Measurements from ENCODE around the gene ATP2A2.

Gene ATP2A2

DNA sequence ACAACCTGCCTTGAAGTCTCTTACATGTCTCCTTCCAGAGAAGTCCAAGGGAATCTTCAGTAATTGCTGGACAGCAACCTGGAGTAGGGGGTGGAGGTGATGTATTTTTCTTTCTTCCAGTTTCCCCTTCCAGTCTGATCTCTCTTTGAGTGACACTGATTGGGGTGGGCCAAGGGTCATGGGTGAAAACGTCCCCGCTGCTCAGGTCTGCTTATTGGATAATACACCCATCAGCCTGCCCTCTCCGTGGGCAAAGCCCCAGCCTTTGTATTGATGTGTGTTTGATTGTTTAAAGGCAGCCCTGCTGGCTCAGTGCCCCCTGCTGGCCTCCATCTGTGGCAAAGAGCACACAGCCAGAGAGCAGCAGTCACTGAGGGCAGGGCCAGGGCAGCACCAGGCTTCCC is 35.7 kb upstream of the ATP2A2 start:
- no peak overlapping the region for H2AK5ac ChIP-seq (ENCODE audit: low read depth, low read length)
- H3K4me2 ChIP-seq (ENCODE audit: insufficient read depth, low read length, poor library complexity, severe bottlenecking) = no peak overlapping the region
- no peak overlapping the region for H3K18ac ChIP-seq (ENCODE audit: low read length)
- H3K27me3 ChIP-seq (ENCODE audit: control insufficient read depth in 3 of 3, insufficient read depth in 3 of 3, low read depth in 1 of 3, low read length in 3 of 3) = no peaks in the 10 kb centered on the region
- H2BK120ac ChIP-seq (ENCODE audit: low read depth, low read length) = no peak overlapping the region
- no peak overlapping the region for H3K4me3 ChIP-seq (ENCODE audit: low read length in 2 of 2)
- no peak overlapping the region for H2BK12ac ChIP-seq (ENCODE audit: low read length)
- H3K4me1 ChIP-seq (ENCODE audit: control insufficient read depth in 2 of 2, insufficient read depth in 1 of 2, low read depth in 1 of 2, low read length in 2 of 2) = peaks cover 0 to 3% of the 10 kb centered on the region in 2 donors
- H4K8ac ChIP-seq (ENCODE audit: low read depth, low read length) = no peak overlapping the region
- no peak overlapping the region for H4K91ac ChIP-seq (ENCODE audit: low read depth, low read length, poor library complexity)
- no CpG with 5 or more reads among the region's 3 CpGs for WGBS, 2 donors (ENCODE audit: extremely low coverage in 2 of 2, insufficient read length in 2 of 2, insufficient replicate concordance in 1 of 2)
- H3K9ac ChIP-seq (ENCODE audit: low read depth, low read length, poor library complexity) = no peak overlapping the region
- no peak overlapping the region for H2AFZ ChIP-seq (ENCODE audit: low read length)
- no peak for DNase-seq (ENCODE audit: low spot score)
- peaks cover 0 to 35% of the 10 kb centered on the region in 2 donors for H3K36me3 ChIP-seq (replicated peaks in 1 of 2; ENCODE audit: control insufficient read depth in 2 of 2, insufficient read depth in 2 of 2, low read length in 2 of 2)
- H2BK15ac ChIP-seq (ENCODE audit: low read length) = no peak overlapping the region
- H3K23ac ChIP-seq (ENCODE audit: low read depth, low read length, poor library complexity) = no peak overlapping the region
- no peaks in the 10 kb centered on the region for H3K79me1 ChIP-seq (ENCODE audit: low read depth, low read length)
- no peak overlapping the region for H3K27ac ChIP-seq (replicated peaks; ENCODE audit: low read length)
- H3K4ac ChIP-seq (ENCODE audit: low read length) = no peak overlapping the region
- no peak overlapping the region for H3K14ac ChIP-seq (ENCODE audit: low read length)
- H2BK5ac ChIP-seq (ENCODE audit: low read length) = no peak overlapping the region
- peaks cover 0 to 4% of the 10 kb centered on the region in 2 donors for H3K9me3 ChIP-seq (replicated peaks in 1 of 2; ENCODE audit: control insufficient read depth in 2 of 2, insufficient read depth in 1 of 2, low read depth in 1 of 2, low read length in 2 of 2)

GRCh38 chr12:110246636-110247339 is 34.3 kb upstream of the ATP2A2 start:
- WGBS, 2 donors (ENCODE audit: extremely low coverage in 2 of 2, insufficient read length in 2 of 2, insufficient replicate concordance in 1 of 2) = no CpG with 5 or more reads among the region's 4 CpGs
- Histone ChIP-seq H3K14ac (ENCODE audit: low read length) (no peak overlapping the region), H4K91ac (ENCODE audit: low read depth, low read length, poor library complexity) (no peak overlapping the region), H3K18ac (ENCODE audit: low read length) (no peak overlapping the region), H2AFZ (ENCODE audit: low read length) (no peak overlapping the region), H2BK5ac (ENCODE audit: low read length) (no peak overlapping the region), H3K4me2 (ENCODE audit: insufficient read depth, low read length, poor library complexity, severe bottlenecking) (no peak overlapping the region), H3K9ac (ENCODE audit: low read depth, low read length, poor library complexity) (no peak overlapping the region), H3K79me1 (ENCODE audit: low read depth, low read length) (no peaks in the 10 kb centered on the region), H3K4me3 (ENCODE audit: low read length in 2 of 2) (no peak overlapping the region), H2BK15ac (ENCODE audit: low read length) (no peak overlapping the region), H3K4me1 (ENCODE audit: control insufficient read depth in 2 of 2, insufficient read depth in 1 of 2, low read depth in 1 of 2, low read length in 2 of 2) (peaks cover 0 to 3% of the 10 kb centered on the region in 2 donors), H2BK120ac (ENCODE audit: low read depth, low read length) (no peak overlapping the region), H4K8ac (ENCODE audit: low read depth, low read length) (no peak overlapping the region), H3K23ac (ENCODE audit: low read depth, low read length, poor library complexity) (no peak overlapping the region), H3K4ac (ENCODE audit: low read length) (no peak overlapping the region), H3K9me3 (replicated peaks in 1 of 2; ENCODE audit: control insufficient read depth in 2 of 2, insufficient read depth in 1 of 2, low read depth in 1 of 2, low read length in 2 of 2) (peaks cover 0 to 4% of the 10 kb centered on the region in 2 donors), H2AK5ac (ENCODE audit: low read depth, low read length) (no peak overlapping the region), H3K27ac (replicated peaks; ENCODE audit: low read length) (no peak overlapping the region), H3K36me3 (replicated peaks in 1 of 2; ENCODE audit: control insufficient read depth in 2 of 2, insufficient read depth in 2 of 2, low read length in 2 of 2) (peaks cover 0 to 35% of the 10 kb centered on the region in 2 donors), H3K27me3 (ENCODE audit: control insufficient read depth in 3 of 3, insufficient read depth in 3 of 3, low read depth in 1 of 3, low read length in 3 of 3) (no peaks in the 10 kb centered on the region), H2BK12ac (ENCODE audit: low read length) (no peak overlapping the region)
- no peak for DNase-seq (ENCODE audit: low spot score)

DNA sequence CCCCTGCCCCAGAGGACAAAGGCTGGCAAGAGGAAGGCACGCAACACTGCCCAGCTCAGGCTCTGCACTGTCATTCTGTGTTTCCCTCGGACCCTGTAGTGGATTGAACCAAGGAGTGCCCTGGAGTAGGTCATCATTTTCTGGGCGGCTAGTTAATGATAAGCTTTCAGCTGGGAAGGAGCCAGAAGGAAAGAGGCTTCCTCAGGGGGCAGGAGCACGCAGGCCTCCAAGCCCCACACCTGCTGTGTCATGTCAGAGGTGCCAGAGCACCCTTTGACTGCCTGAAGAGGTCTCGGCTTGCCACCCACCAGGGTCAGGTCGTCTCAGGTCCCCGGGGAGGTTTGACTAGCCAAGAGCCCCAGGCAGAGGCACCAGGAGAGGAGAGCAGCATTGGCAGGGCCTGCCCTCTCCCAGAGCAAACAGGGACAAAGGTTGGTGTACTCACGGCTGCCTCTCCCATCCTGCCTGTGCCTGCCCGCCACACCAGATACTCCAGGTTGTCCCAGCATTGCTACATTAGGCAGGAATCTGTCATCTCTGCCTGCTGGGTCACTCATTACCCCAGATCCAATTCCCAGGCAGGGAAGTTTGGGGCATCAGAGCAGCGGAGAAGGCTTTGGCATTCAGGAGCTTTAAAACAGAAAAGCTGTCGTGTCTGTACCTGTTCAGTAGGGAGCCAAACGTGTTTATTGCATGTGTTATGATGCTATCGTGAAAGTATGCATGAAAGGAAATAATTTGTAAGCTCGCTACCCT is 33.5 kb upstream of the ATP2A2 start:
- H4K8ac ChIP-seq (ENCODE audit: low read depth, low read length) = no peak overlapping the region
- H3K14ac ChIP-seq (ENCODE audit: low read length) = no peak overlapping the region
- H3K79me1 ChIP-seq (ENCODE audit: low read depth, low read length) = no peaks in the 10 kb centered on the region
- no peak overlapping the region for H3K23ac ChIP-seq (ENCODE audit: low read depth, low read length, poor library complexity)
- no peak overlapping the region for H3K18ac ChIP-seq (ENCODE audit: low read length)
- H2BK12ac ChIP-seq (ENCODE audit: low read length) = no peak overlapping the region
- peaks cover 0 to 35% of the 10 kb centered on the region in 2 donors for H3K36me3 ChIP-seq (replicated peaks in 1 of 2; ENCODE audit: control insufficient read depth in 2 of 2, insufficient read depth in 2 of 2, low read length in 2 of 2)
- H3K4ac ChIP-seq (ENCODE audit: low read length) = no peak overlapping the region
- H2BK15ac ChIP-seq (ENCODE audit: low read length) = no peak overlapping the region
- no peak overlapping the region for H2BK120ac ChIP-seq (ENCODE audit: low read depth, low read length)
- H3K4me2 ChIP-seq (ENCODE audit: insufficient read depth, low read length, poor library complexity, severe bottlenecking) = no peak overlapping the region
- peaks cover 0 to 4% of the 10 kb centered on the region in 2 donors for H3K9me3 ChIP-seq (replicated peaks in 1 of 2; ENCODE audit: control insufficient read depth in 2 of 2, insufficient read depth in 1 of 2, low read depth in 1 of 2, low read length in 2 of 2)
- no peak overlapping the region for H3K4me3 ChIP-seq (ENCODE audit: low read length in 2 of 2)
- no peak overlapping the region for H4K91ac ChIP-seq (ENCODE audit: low read depth, low read length, poor library complexity)
- DNase-seq (ENCODE audit: low spot score) = no peak
- H2BK5ac ChIP-seq (ENCODE audit: low read length) = no peak overlapping the region
- no peaks in the 10 kb centered on the region for H3K27me3 ChIP-seq (ENCODE audit: control insufficient read depth in 3 of 3, insufficient read depth in 3 of 3, low read depth in 1 of 3, low read length in 3 of 3)
- H3K27ac ChIP-seq (replicated peaks; ENCODE audit: low read length) = no peak overlapping the region
- WGBS, 2 donors (ENCODE audit: extremely low coverage in 2 of 2, insufficient read length in 2 of 2, insufficient replicate concordance in 1 of 2) = no CpG with 5 or more reads among the region's 14 CpGs
- H2AFZ ChIP-seq (ENCODE audit: low read length) = no peak overlapping the region
- no peak overlapping the region for H3K9ac ChIP-seq (ENCODE audit: low read depth, low read length, poor library complexity)
- no peak overlapping the region for H2AK5ac ChIP-seq (ENCODE audit: low read depth, low read length)
- H3K4me1 ChIP-seq (ENCODE audit: control insufficient read depth in 2 of 2, insufficient read depth in 1 of 2, low read depth in 1 of 2, low read length in 2 of 2) = peaks cover 0 to 3% of the 10 kb centered on the region in 2 donors

DNA sequence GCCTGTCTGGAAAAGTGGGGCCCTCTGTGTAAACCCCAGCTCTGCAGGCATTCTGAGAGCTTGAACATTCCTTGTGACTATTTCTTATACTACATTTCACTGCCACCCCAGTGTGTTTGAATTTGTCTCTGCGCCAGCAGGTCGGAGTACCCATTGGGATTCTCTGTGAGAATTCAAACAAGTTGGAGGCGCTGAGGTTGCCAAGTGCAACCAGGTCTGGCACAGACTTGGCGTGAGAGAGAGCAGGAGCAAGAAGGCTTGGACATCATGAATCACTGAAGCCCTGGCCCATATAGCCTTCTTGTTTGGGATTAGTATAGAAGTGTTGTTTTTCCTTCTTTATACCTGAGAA is 33.0 kb upstream of the ATP2A2 start:
- Histone ChIP-seq H3K4me2 (ENCODE audit: insufficient read depth, low read length, poor library complexity, severe bottlenecking) (no peak overlapping the region), H3K14ac (ENCODE audit: low read length) (no peak overlapping the region), H2BK15ac (ENCODE audit: low read length) (no peak overlapping the region), H2BK12ac (ENCODE audit: low read length) (no peak overlapping the region), H3K4ac (ENCODE audit: low read length) (no peak overlapping the region), H3K79me1 (ENCODE audit: low read depth, low read length) (no peaks in the 10 kb centered on the region), H3K9me3 (replicated peaks in 1 of 2; ENCODE audit: control insufficient read depth in 2 of 2, insufficient read depth in 1 of 2, low read depth in 1 of 2, low read length in 2 of 2) (peaks cover 0 to 4% of the 10 kb centered on the region in 2 donors), H3K18ac (ENCODE audit: low read length) (no peak overlapping the region), H4K91ac (ENCODE audit: low read depth, low read length, poor library complexity) (no peak overlapping the region), H3K27me3 (ENCODE audit: control insufficient read depth in 3 of 3, insufficient read depth in 3 of 3, low read depth in 1 of 3, low read length in 3 of 3) (no peaks in the 10 kb centered on the region), H3K36me3 (replicated peaks in 1 of 2; ENCODE audit: control insufficient read depth in 2 of 2, insufficient read depth in 2 of 2, low read length in 2 of 2) (peaks cover 0 to 34% of the 10 kb centered on the region in 2 donors), H2AK5ac (ENCODE audit: low read depth, low read length) (no peak overlapping the region), H3K23ac (ENCODE audit: low read depth, low read length, poor library complexity) (no peak overlapping the region), H3K27ac (replicated peaks; ENCODE audit: low read length) (no peak overlapping the region), H2BK5ac (ENCODE audit: low read length) (no peak overlapping the region), H2BK120ac (ENCODE audit: low read depth, low read length) (no peak overlapping the region), H3K9ac (ENCODE audit: low read depth, low read length, poor library complexity) (no peak overlapping the region), H3K4me3 (ENCODE audit: low read length in 2 of 2) (no peak overlapping the region), H2AFZ (ENCODE audit: low read length) (no peak overlapping the region), H4K8ac (ENCODE audit: low read depth, low read length) (no peak overlapping the region), H3K4me1 (ENCODE audit: control insufficient read depth in 2 of 2, insufficient read depth in 1 of 2, low read depth in 1 of 2, low read length in 2 of 2) (peaks cover 0 to 3% of the 10 kb centered on the region in 2 donors)
- WGBS, 2 donors (ENCODE audit: extremely low coverage in 2 of 2, insufficient read length in 2 of 2, insufficient replicate concordance in 1 of 2) = no CpG with 5 or more reads among the region's 4 CpGs
- no peak for DNase-seq (ENCODE audit: low spot score)

Measured in neuronal stem cell (in vitro differentiated cells).